GM11168 (cell line): Measurements from ENCODE around the gene DAG1.

Experiments
- in situ Hi-C: fragments of 300-500 bp; cut with MboI; formaldehyde crosslinking; loops from one replicate; pipeline ENCODE4 v1.12.0; 2022; ENCODE audit warnings: low sequenced_read_pairs; ENCODE audit not compliant: unreplicated experiment

Gene DAG1

DNA sequence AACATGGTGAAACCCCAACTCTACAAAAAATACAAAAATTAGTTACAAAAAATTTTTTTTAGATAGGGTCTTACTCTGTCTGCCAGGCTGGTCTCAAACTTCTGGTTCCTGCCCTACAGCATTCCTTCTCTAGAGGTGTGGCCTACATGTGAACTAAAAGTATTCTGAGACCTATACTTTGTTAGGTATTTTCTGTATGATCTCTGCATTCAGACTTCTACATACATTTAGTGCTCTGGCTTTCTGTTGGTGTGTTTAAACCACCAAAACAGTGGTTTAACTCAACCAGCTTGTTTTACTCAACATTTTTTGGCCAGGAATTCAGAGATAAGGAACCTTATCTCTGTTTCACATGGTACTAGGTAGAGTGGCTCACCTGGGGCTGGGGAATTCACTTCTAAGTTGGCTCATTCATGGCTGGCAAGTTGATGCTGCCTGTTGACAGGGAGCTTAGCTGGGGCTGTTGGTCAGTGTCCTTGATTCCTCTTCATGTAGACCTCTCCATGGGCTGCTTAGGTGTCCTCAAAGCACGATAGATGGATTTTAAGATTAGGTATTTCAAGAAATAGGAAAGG lies 42.8 kb downstream of the DAG1 start:
- in situ Hi-C loops: no loop called here

DNA sequence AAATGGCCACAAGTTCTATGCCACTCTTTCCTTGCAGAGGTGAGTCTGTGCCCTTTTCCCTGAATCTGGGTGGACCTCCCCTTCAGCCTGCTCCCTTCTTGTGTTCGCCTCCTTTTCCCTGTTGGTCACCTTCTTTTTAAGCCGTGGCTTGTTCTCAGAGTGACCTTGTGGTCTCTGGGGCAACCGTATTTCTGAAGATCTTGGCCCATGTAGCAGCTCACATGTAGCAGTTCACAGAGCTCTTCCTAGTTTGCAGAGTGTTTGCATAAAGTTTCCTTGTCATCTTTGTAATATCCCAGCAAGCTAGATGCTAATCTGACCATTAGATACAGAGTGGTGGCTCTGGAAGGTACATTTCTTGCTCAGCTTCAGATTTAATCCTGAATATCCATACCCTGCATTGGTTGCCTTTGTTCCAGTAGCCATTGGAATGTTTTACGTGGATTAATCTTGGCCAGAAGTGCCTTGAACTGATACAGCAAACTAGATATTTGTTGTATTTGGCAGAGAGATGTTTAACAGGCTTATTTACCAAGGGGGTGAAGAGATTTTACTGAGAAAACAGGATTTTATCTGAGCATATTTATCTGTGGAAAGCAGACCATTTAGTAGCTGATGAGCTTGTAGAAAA lies 43.5 kb downstream of the DAG1 start:
- in situ Hi-C loops: no loop called here

DNA sequence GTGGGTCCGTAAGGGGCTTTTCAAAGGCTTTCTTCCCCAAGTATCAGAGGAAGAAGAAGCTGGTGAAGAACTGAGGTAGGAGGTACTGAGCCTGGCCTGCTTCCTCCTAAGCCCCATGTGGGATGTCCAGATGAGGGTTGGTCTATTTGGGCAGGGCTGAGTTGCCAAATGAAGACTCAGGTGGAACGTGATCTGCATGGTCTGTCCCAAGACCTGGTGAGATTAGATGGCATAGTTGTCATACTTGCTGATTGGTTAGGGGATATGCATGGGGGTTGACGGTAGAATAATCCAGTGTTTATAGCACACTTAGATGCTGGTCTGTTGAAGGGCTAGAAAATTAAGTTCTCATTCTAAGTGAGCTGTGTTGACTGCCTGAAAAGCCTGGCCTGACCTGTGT lies 47.9 kb downstream of the DAG1 start:
- in situ Hi-C loops: no loop called here

DNA sequence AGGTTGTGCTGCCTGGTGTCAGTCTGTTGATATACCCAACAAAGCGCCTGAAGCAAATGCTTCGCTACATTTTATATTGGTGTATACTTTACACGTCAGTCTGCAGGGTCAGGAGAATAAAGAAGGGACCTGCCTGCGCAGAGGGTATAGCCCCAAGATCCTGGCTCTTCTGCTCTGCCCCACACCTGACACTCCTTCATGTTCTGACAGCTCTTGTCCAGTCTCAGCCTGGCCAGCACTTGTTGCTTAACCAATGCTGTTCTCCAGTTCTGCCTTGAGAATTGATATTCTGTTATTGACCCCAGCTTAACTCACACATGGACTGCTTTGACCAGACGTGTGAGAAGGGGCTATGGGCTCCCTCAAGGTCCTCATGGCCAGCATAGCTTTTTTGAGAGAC lies 48.4 kb downstream of the DAG1 start:
- in situ Hi-C loops: no loop called here

DNA sequence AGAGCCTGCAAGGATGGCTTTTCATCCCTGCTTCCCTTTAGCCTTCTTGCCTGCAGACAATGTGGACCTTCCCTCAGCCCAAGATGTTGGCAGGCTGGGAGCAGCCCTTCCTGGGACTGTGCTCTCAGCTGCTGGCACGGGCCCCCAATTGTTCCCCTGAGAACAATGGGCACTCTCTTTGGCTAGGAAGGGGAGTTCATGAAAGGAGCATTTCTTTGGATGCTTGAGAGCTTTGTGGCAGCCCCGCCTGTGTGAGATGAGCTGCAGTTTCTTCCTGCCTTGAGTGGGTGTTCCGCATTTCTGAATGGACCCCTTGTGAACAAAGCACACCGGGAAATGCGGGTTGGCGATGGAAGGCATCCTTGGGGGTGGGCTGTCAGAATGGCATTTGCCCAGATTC lies 49.2 kb downstream of the DAG1 start:
- in situ Hi-C loops: no loop called here

DNA sequence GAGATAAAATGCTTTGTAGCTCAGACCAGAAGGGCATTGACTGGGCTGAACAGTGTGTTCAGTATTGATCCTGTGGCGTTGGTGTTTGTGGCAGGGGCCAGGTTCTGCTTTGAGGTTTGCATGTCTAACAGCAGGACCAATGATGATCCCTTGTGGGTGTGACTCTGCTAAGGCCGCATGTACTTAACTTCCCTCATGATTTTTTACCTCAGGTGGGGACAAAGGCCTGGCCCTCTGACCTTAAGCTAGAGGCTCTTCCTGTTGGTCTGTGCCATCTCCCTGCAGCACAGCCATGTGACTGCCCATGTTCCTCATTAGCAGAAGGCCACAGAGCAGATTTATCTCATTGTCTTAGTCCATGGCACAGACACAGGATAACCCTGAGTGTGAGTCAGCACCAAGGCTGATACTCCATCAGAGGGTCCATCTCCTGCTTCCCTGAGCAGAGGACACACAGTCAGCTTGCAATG lies 49.9 kb downstream of the DAG1 start:
- in situ Hi-C loops: no loop called here

DNA sequence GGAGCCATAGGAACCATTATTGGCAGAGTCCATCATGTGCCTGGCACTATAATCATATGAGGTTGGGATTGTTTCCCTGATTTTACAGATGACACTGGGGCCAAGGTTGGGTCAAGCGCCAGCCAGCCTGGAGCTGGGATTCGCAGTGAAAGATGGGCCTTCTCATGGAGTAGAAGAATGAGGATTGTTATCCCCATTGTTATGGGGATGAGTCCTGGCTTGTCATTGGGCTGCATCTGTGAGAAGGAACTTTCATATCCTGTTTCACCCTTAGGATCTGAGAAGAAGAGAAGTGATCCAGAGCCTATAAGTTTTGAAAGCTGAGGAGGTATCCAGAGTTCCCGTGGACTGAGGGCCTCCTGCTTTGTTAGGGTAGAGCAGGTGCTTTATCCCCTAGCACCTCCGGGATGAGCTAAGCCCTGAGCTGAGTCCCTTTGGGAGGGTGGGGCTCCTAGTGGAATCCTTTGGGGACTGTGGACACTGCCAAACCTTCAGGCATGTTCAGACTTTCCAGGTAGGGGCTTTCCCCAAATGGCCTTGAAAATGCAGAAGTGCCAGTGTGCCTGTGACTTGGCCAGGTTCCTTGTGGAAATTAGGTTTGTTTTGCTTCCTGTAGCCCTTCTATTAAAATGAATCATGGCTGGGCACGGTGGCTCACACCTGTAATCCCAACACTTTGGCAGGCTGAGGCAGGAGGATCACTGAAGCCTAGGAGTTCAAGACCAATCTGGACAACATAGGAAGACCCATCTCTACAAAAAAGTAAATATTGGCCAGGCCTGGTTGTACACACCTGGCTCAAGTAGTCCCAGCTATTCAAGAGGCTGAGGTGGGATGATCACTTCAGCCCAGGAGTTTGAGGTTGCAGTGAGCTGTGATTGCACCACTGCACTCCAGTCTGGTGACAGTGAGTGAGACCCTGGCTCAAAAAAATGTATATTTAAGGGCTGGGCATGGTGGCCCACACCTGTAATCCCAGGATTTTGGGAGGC lies 54.0 kb downstream of the DAG1 start:
- in situ Hi-C loops: no loop called here

DNA sequence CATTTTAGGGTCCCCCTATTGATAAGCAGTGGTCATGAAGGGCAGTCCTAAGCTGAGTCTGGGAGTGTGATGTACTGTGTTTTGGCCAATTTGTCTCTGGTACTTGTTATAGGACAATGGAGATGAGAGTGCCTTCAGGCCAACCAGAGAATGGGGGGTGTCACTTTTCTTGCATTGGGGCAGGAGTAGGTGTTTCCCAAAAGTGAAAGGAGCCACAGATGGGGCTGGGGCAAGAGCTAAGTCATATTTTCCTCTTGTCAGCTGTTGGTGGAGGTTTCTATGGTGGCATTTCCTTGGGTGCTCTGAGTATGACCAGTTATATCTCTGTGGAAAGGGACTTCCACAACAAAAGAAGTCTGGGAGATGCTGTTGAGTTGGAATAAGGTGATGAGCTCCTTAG lies 59.5 kb downstream of the DAG1 start:
- in situ Hi-C loops: no loop called here

DNA sequence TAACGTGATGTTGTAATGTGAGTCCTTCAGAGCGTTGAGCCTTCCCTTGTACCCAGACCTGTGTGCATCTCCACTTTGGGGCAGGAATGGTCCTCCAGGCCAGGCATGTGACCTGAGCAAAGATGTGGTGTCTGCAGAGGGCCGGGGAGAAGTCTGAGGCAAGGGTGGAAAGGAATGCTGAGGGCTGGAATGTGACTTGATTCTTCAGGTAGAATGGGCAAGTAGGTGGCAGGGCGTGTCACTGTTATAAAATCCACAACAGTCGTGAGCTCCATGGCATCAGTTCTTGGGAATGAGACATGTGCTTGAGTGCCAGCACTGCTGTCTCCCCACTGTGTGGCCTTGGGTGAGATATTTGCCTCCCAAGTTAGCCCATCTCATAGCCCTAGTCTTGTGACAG lies 60.2 kb downstream of the DAG1 start:
- in situ Hi-C loops: loop anchor here (10.0 kb wide), 1 partner anchor 115 kb away; no protein-coding TSS in a partner anchor

DNA sequence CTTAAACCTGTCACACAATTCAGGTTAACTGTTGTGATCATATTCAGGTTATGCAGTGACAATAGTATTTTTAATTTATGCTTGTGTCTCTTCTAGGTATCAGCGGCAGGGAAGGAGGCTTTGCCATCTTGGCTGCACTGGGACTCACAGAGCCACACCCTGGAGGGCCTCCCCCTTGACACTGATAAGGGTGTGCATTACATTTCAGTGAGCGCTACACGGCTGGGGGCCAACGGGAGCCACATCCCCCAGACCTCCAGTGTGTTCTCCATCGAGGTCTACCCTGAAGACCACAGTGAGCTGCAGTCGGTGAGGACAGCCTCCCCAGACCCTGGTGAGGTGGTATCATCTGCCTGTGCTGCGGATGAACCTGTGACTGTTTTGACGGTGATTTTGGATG lies 60.6 kb downstream of the DAG1 start:
- in situ Hi-C loops: loop anchor here (10.0 kb wide), 1 partner anchor 114 kb away; no protein-coding TSS in a partner anchor

DNA sequence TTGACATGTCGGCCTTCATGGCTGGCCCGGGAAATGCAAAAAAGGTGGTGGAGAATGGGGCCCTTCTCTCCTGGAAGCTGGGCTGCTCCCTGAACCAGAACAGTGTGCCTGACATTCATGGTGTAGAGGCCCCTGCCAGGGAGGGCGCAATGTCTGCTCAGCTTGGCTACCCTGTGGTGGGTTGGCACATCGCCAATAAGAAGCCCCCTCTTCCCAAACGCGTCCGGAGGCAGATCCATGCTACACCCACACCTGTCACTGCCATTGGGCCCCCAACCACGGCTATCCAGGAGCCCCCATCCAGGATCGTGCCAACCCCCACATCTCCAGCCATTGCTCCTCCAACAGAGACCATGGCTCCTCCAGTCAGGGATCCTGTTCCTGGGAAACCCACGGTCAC lies 61.2 kb downstream of the DAG1 start:
- in situ Hi-C loops: loop anchor here (10.0 kb wide), 1 partner anchor 114 kb away; no protein-coding TSS in a partner anchor

DNA sequence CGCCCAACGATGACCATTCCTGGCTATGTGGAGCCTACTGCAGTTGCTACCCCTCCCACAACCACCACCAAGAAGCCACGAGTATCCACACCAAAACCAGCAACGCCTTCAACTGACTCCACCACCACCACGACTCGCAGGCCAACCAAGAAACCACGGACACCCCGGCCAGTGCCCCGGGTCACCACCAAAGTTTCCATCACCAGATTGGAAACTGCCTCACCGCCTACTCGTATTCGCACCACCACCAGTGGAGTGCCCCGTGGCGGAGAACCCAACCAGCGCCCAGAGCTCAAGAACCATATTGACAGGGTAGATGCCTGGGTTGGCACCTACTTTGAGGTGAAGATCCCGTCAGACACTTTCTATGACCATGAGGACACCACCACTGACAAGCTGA lies 61.6 kb downstream of the DAG1 start:
- in situ Hi-C loops: loop anchor here (10.0 kb wide), 1 partner anchor 113 kb away; no protein-coding TSS in a partner anchor

DNA sequence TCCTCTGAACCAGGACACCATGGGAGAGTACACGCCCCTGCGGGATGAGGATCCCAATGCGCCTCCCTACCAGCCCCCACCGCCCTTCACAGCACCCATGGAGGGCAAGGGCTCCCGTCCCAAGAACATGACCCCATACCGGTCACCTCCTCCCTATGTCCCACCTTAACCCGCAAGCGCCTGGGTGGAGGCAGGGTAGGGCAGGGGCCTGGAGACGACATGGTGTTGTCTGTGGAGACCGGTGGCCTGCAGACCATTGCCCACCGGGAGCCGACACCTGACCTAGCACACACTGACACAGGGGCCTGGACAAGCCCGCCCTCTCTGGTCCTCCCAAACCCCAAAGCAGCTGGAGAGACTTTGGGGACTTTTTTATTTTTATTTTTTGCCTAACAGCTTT lies 63.0 kb downstream of the DAG1 start:
- in situ Hi-C loops: loop anchor here (10.0 kb wide), 1 partner anchor 112 kb away; no protein-coding TSS in a partner anchor

DNA sequence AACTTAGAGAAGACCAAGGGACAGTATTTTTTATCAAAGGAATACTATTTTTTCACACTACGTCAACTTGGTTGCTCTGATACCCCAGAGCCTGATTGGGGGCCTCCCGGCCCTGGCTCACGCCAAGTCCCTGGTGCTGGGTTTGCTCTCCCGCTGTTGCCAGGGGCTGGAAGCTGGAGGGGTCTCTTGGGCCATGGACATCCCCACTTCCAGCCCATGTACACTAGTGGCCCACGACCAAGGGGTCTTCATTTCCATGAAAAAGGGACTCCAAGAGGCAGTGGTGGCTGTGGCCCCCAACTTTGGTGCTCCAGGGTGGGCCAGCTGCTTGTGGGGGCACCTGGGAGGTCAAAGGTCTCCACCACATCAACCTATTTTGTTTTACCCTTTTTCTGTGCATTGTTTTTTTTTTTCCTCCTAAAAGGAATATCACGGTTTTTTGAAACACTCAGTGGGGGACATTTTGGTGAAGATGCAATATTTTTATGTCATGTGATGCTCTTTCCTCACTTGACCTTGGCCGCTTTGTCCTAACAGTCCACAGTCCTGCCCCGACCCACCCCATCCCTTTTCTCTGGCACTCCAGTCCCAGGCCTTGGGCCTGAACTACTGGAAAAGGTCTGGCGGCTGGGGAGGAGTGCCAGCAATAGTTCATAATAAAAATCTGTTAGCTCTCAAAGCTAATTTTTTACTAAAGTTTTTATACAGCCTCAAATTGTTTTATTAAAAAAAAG lies 63.9 kb downstream of the DAG1 start:
- in situ Hi-C loops: loop anchor here (10.0 kb wide), 1 partner anchor 111 kb away; no protein-coding TSS in a partner anchor

DNA sequence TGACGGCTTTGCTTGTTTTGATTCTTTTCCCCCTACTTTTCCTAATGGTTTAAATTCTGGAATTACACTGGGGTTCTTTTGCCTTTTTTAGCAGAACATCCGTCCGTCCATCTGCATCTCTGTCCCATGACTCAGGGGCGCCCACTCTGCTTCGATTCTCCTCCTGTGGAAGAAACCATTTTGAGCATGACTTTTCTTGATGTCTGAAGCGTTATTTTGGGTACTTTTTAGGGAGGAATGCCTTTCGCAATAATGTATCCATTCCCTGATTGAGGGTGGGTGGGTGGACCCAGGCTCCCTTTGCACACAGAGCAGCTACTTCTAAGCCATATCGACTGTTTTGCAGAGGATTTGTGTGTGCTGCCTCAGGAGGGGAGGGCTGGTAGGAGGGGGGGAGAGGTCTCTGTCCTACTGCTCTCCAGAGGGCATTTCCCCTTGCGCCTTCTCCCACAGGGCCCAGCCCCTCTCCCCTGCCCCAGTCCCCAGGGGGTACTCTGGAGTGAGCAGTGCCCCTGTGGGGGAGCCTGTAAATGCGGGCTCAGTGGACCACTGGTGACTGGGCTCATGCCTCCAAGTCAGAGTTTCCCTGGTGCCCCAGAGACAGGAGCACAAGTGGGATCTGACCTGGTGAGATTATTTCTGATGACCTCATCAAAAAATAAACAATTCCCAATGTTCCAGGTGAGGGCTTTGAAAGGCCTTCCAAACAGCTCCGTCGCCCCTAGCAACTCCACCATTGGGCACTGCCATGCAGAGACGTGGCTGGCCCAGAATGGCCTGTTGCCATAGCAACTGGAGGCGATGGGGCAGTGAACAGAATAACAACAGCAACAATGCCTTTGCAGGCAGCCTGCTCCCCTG lies 64.7 kb downstream of the DAG1 start:
- in situ Hi-C loops: loop anchor here (10.0 kb wide), 1 partner anchor 110 kb away; no protein-coding TSS in a partner anchor

DNA sequence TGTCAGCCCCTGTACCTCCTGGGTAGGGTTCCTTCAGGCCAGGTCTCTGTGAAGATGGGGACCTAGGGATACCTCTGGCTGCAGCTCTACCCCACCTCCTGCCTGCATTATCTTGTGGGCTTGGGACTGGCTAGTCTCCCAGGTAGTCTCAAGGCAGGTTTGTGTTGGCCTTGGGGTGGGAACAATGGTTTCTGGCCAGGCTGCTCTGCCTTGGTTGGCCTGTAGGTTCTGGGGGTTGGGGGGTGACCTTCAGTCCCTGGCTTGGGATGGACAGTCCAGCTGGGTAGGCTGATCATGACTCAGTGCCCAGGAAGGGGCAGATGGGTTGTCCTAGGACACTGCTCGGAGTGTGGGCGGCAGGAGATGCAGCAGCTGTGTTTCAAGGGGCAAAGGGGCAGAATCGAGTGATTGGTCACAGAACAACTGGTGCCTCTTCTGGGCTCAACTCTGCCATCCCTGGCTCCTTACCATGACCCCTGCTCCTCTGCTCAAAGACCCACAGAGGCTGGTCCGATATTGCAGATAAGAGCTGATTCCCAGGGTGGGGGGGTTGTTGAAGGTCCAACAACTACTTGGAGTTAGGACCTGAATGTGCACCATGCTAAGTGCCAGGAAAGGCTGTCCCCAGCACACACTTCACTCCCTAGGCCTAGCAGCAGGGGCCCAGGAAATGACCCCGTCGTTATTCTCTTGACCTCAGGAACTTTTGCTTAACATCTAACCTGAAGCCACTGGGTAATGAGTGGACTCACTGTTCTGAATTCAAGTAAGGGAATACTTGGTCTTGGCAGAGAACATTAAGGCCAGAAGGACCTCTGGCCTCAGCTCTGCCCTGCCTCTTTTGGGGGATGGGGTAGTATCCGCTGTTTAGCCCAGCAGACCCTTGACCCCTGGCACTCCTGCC lies 66.2 kb downstream of the DAG1 start:
- in situ Hi-C loops: loop anchor here (10.0 kb wide), 1 partner anchor 109 kb away; no protein-coding TSS in a partner anchor

DNA sequence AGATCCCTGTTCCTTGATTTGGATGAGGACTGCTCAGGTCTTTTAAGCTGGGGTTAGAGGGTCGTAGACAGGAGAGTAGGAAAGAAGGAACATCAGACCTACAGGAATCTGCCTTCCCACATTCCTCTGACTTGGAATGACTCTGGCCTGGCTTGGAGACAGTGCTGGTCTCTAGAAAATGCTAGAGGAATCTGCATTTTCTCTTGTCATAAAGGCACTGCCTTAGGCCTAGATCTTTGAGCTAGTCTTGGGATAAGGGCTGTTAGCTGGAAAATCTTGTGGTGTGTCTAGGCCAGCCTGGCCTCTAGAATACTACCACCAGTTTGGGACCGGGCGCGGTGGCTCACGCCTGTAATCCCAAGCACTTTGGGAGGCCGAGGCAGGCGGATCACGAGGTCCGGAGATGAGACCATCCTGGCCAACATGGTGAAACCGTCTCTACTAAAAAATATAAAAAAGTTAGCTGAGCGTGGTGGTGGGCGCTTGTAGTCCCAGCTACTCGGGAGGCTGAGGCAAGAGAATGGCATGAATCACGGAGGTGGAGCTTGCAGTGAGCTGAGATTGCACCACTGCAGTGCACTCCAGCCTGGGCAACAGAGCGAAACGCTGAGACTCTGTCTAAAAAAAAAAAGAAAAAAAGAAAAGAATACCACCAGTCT lies 66.9 kb downstream of the DAG1 start:
- in situ Hi-C loops: loop anchor here (10.0 kb wide), 1 partner anchor 108 kb away; no protein-coding TSS in a partner anchor
